ENCODE data around the gene ROBO1.

DNA sequence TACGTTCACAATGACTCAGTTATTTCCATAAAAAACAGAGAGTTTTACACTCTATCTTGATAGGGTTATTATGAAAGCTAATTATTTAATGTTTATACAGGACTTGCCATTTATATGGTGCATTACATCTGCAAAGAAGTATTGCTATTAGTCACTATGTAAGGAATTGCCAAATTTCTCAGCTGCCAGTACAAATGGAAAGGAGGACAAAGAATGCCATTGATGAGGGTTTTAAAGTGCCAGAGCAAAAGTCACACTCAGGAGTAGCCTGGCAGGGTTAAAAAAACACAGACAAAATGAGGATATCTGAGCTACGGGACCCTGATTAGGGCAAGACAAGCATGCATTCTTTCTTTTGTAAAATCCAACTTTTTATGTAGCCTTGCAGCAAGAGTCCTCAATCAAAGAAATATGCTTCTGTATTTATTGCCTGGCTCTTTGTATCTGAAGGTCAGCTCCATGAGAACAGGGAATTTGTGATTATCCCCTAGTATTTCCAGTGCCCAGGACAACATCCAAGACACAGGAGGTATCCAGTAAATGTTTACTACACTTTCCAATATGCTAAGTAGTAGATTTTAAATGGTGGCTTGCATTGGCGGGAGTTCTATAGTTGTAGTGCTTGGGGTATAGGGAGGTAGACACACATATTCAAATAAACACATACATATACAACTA is 1013.6 kb downstream of the ROBO1 start:
- TF ChIP-seq, protein P1, sequence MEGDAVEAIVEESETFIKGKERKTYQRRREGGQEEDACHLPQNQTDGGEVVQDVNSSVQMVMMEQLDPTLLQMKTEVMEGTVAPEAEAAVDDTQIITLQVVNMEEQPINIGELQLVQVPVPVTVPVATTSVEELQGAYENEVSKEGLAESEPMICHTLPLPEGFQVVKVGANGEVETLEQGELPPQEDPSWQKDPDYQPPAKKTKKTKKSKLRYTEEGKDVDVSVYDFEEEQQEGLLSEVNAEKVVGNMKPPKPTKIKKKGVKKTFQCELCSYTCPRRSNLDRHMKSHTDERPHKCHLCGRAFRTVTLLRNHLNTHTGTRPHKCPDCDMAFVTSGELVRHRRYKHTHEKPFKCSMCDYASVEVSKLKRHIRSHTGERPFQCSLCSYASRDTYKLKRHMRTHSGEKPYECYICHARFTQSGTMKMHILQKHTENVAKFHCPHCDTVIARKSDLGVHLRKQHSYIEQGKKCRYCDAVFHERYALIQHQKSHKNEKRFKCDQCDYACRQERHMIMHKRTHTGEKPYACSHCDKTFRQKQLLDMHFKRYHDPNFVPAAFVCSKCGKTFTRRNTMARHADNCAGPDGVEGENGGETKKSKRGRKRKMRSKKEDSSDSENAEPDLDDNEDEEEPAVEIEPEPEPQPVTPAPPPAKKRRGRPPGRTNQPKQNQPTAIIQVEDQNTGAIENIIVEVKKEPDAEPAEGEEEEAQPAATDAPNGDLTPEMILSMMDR (IDR thresholded peaks at IDR 0.05), result no peak
- TF ChIP-seq POLR2A (IDR thresholded peaks at IDR 0.05), result no peak

Measured in thyroid gland (tissue), 4 donors.